Activated CD4-positive, alpha-beta T cell treated with anti-CD3 and anti-CD28 coated beads, Interleukin-10, Interleukin-2, amounts not matched to agents 100 ng/mL and 50 ng/mL, durations not matched to agents 16 hours and 8 hours (primary cell): ENCODE results near the gene RSBN1.
"Not testable (repeated sequence)": the region's sequence is repeated elsewhere in the genome, so short reads cannot be mapped to it uniquely, and the experiment has no call there.

ENCODE experiments used
- DNase-seq: peaks from one replicate; pipeline ENCODE4 v3.0.0-alpha.2; 2020

Gene RSBN1

GRCh38 chr1:113811888-113812660 lies at the start of gene RSBN1:
RSBN1 (minus strand) TSS chr1:113812476; CDS start chr1:113812412, 64 bp downstream.
- peak; percentile 100 for DNase-seq

GRCh38 chr1:113861641-113862040 lies 49.4 kb upstream of the RSBN1 start:
- DNase-seq, result no peak

GRCh38 chr1:113860891-113861290 lies 48.6 kb upstream of the RSBN1 start:
- no peak for DNase-seq

DNA sequence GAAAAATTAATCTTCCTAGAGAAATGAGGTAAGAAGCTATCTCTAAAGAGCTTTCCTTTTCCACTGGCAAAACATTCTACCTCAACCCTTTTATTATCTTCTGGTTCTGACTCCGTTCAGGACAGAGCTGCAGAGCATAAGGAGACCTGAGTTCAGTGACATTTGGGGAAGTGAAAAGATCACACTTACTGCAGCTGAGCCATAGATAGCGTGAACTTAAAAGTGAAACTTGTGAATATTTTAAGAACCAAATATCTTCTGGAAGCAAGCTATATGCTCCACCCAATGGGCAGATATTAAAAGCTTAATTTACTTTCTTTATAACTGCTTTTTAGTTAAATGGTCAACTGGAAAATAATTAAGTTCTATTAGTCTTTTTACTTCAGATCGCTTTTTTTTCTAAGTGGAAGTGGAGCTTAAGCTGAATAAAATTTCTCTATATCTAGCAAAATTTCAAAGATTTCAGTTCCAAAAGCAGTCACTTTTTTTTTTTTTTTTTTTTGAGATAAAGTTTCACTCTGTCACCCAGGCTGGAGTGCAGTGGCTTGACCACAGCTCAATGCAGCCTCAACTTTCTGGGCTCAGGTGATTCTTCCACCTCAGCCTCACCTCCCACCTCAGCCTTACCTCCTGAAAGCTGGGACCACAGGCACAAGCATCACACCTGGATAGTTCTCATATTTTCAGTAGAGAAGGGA lies 47.4 kb upstream of the RSBN1 start:
- DNase-seq, result peak; percentile 12

GRCh38 chr1:113858982-113859381 lies 46.7 kb upstream of the RSBN1 start:
- no peak for DNase-seq

GRCh38 chr1:113858418-113858817 lies 46.1 kb upstream of the RSBN1 start:
- DNase-seq, result no peak

GRCh38 chr1:113857776-113858175 lies 45.5 kb upstream of the RSBN1 start:
- DNase-seq, result no peak

DNA sequence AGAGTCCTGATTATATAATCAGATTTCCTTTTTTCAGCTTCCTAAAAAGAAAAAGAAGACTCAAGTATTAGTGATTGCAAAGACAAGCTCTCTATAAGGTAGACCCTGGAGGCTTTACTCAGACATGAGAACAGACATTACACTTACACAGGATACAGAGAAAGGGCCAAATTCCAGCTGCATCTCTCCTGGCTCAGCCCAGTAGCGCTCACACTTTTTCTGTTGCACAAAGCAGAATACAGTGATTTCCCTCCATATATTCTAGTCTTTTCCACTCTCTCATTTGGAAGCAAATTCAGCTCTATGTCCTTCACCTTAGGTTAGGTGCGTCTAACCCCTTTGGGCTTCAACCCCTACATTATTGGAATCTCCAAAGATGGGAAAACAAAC lies 44.1 kb upstream of the RSBN1 start:
- no peak for DNase-seq

DNA sequence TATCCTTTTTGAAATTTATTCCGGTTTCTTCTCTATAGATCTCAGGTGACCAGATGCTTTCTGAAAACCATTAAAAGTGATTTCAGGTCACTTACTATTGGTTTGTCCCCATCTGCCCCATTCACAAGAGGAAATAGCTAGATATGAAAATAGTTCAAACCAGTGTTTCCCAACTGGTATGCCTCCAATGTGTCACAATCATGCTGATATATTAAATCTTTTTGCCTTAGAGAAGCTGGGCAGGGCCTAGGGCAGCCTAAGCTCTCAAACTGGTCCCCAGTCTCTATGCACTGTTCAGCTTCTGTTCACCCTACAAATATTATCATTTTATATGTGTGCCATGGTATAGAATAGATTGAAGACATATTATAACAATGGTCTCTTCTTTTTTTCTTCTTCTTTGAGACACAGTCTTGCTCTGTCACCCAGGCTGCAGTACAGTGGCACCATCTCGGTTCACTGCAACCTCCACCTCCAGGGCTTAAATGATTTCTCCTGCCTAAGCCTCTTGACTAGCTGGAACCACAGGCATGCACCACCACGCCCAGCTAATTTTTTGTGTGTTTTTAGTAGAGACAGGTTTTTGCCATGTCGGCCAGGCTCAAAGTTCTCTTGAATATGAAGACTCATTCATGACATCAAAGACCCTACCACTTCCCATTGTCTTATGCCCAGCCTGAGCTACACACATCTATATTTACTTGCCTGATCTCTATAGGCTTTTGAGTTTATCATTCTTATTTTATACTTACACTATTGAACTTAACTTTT lies 43.5 kb upstream of the RSBN1 start:
- no peak for DNase-seq

GRCh38 chr1:113854234-113854633 lies 42.0 kb upstream of the RSBN1 start:
- no peak for DNase-seq

DNA sequence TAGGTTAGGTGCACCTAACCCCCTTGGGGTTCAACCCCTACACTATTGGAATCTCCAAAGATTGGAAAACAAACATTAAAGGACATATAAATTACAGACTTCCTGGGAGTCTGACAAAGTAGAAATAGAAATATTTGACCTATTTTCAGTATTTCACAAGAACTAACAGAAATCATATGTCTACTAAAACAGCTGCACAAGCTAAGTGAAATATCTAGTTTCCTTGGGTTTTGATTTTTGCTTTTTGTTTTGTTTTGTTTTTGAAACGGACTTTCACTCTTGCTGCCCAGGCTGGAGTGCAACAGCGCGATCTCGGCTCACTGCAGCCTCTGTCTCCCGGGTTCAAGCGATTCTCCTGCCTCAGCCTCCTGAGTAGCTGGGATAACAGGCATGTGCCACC lies 40.4 kb upstream of the RSBN1 start:
- DNase-seq, result not testable (repeated sequence)

GRCh38 chr1:113850127-113850796 lies 38.0 kb upstream of the RSBN1 start:
- no peak for DNase-seq

- DNase-seq, result no peak
Measured at GRCh38 chr1:113849072-113849471, 36.8 kb upstream of the RSBN1 start.

- DNase-seq, result no peak
Measured at GRCh38 chr1:113846391-113847035, 34.2 kb upstream of the RSBN1 start.

- no peak for DNase-seq
Measured at GRCh38 chr1:113836534-113836933, 24.3 kb upstream of the RSBN1 start.

GRCh38 chr1:113835686-113836290 lies 23.5 kb upstream of the RSBN1 start:
- DNase-seq, result peak; percentile 57

GRCh38 chr1:113834716-113835115 lies 22.4 kb upstream of the RSBN1 start:
- DNase-seq, result no peak

- DNase-seq, result no peak
Measured at GRCh38 chr1:113830039-113830438, 17.8 kb upstream of the RSBN1 start.

DNA sequence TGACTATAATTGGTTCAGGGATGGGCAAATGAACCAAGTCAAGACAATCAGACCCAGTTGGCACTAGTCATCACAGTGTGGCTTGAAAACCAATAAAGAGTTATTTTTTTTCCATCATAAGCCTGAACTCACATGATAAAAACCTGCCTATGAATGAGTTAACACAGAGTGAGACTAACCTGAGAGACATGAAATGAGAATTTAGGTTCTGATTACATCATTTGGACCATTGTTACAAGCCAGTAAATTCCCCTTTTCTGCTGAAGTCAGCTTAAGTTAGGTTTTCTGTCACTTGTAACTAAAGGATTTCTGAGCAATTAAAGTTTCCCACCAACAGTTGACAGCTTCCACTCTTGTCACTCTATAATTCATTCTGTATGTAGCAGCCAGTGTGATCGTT lies 9.6 kb upstream of the RSBN1 start:
- no peak for DNase-seq

DNA sequence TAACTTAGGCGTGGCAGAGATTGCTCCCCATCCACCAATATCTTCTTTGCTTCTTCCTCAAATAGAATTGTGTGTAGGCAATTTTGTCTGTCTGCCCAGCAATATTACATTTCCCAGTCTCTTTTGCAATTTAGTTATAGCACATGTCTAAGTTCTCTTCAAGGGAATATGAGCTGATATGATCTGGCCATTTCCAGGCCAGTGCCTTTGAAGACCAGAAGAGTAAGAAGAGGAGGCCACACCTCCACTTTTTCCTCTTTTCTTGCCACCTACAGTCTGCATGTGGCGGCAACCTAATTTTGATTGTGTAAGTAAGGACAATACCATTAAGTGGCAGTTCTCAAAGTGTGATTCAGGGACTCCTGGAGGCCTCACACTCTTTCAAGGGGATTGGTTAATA lies 6.3 kb upstream of the RSBN1 start:
- DNase-seq, result no peak

- no peak for DNase-seq
Measured at GRCh38 chr1:113813218-113813617, 942 bp upstream of the RSBN1 start.

- DNase-seq, result peak; percentile 30
Measured at GRCh38 chr1:113812661-113813135, 422 bp upstream of the RSBN1 start.
